ENCODE results near the gene LYL1. TPM values are rescaled to one million over a fixed set of nuclear protein-coding genes. Genes with fewer than 3 reads are reported as not detected.

Gene LYL1
- total and polyA plus RNA-seq, 2 of the 13 experiments (the other 11 are each of a cell fraction or from before 2014, with no cell fraction given): 0.75 to 0.92 TPM

GRCh38 chr19:13095934-13096927 is 6.4 kb downstream of the LYL1 start (continued):
- TF ChIP-seq, protein P1, sequence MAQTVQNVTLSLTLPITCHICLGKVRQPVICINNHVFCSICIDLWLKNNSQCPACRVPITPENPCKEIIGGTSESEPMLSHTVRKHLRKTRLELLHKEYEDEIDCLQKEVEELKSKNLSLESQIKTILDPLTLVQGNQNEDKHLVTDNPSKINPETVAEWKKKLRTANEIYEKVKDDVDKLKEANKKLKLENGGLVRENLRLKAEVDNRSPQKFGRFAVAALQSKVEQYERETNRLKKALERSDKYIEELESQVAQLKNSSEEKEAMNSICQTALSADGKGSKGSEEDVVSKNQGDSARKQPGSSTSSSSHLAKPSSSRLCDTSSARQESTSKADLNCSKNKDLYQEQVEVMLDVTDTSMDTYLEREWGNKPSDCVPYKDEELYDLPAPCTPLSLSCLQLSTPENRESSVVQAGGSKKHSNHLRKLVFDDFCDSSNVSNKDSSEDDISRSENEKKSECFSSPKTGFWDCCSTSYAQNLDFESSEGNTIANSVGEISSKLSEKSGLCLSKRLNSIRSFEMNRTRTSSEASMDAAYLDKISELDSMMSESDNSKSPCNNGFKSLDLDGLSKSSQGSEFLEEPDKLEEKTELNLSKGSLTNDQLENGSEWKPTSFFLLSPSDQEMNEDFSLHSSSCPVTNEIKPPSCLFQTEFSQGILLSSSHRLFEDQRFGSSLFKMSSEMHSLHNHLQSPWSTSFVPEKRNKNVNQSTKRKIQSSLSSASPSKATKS (CRISPR knock-in tag; IDR thresholded peaks at IDR 0.05): no peak
- TF ChIP-seq CAMTA2 (CRISPR knock-in tag; IDR thresholded peaks at IDR 0.05; ENCODE audit: borderline replicate concordance) (no peak), TGIF2 (CRISPR knock-in tag; IDR thresholded peaks at IDR 0.05) (no peak), ZNF543 (CRISPR knock-in tag; IDR thresholded peaks at IDR 0.05) (no peak), ZNF280D (CRISPR knock-in tag; IDR thresholded peaks at IDR 0.05) (0 out of 2 replicates have a peak, but pooled peaks have one; percentile 28), ARID2 (CRISPR knock-in tag; IDR thresholded peaks at IDR 0.05; ENCODE audit: borderline replicate concordance) (no peak), TOE1 (CRISPR knock-in tag; IDR thresholded peaks at IDR 0.05) (no peak), ZNF138 (CRISPR knock-in tag; IDR thresholded peaks at IDR 0.05; ENCODE audit: low read depth) (no peak), BORCS8-MEF2B (CRISPR knock-in tag; IDR thresholded peaks at IDR 0.05) (no peak), ZNF687 (CRISPR knock-in tag; IDR thresholded peaks at IDR 0.05) (peak; percentile 87), U2AF2 (IDR thresholded peaks at IDR 0.05; ENCODE audit: low read depth, low read length) (no peak), ELF3 (CRISPR knock-in tag; IDR thresholded peaks at IDR 0.05) (0 out of 2 replicates have a peak, but pooled peaks have one; percentile 20), ZNF564 (CRISPR knock-in tag; IDR thresholded peaks at IDR 0.05) (no peak)
- TF ChIP-seq, protein P2, sequence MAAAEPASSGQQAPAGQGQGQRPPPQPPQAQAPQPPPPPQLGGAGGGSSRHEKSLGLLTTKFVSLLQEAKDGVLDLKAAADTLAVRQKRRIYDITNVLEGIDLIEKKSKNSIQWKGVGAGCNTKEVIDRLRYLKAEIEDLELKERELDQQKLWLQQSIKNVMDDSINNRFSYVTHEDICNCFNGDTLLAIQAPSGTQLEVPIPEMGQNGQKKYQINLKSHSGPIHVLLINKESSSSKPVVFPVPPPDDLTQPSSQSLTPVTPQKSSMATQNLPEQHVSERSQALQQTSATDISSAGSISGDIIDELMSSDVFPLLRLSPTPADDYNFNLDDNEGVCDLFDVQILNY (CRISPR knock-in tag; conservative IDR thresholded peaks at IDR 0.05): no peak
- TF ChIP-seq, protein P3, sequence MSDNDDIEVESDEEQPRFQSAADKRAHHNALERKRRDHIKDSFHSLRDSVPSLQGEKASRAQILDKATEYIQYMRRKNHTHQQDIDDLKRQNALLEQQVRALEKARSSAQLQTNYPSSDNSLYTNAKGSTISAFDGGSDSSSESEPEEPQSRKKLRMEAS (IDR thresholded peaks at IDR 0.05): peak; percentile 93
- TF ChIP-seq, protein P4, sequence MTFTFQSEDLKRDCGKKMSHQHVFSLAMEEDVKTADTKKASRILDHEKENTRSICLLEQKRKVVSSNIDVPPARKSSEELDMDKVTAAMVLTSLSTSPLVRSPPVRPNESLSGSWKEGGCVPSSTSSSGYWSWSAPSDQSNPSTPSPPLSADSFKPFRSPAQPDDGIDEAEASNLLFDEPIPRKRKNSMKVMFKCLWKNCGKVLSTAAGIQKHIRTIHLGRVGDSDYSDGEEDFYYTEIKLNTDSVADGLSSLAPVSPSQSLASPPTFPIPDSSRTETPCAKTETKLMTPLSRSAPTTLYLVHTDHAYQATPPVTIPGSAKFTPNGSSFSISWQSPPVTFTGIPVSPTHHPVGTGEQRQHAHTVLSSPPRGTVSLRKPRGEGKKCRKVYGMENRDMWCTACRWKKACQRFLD (CRISPR knock-in tag; IDR thresholded peaks at IDR 0.05; ENCODE audit: borderline replicate concordance): no peak
